Ovary (tissue), 9 donors: Measurements from ENCODE around the gene KLHL25. TPM values are rescaled to one million over a fixed set of nuclear protein-coding genes. Genes with fewer than 3 reads are reported as not detected.

Source experiments
- DNase-seq, 5 donors: peaks; one replicate each; pipeline ENCODE4 v3.0.0-alpha.2; 2019 to 2020
- H3K27ac ChIP-seq, 2 donors: fragments of 200-600 bp; one replicate each; pipeline versions ENCODE4 v1.5.1 to v1.8.0; 2019 to 2022
- H3K27me3 ChIP-seq: fragments of 200-600 bp; one replicate; pipeline ENCODE4 v1.8.0; 2022
- H3K36me3 ChIP-seq: fragments of 200-600 bp; sonication (generic); one replicate; pipeline ENCODE4 v1.5.1; 2019
- H3K4me1 ChIP-seq: one replicate; pipeline ENCODE4 v1.8.1; 2013; ENCODE audit warnings: mild to moderate bottlenecking, moderate library complexity; ENCODE audit not compliant: insufficient read depth
- H3K4me3 ChIP-seq: fragments of 200-600 bp; sonication (generic); one replicate; pipeline ENCODE4 v1.5.1; 2017
- H3K9me3 ChIP-seq, 2 donors: fragments of 200-600 bp in 1 of 2; sonication (generic) in 1 of 2; one replicate each; pipeline versions ENCODE4 v1.5.1 to v1.8.1; 2013 to 2019; ENCODE audit warnings: mild to moderate bottlenecking in 1 of 2, moderate library complexity in 1 of 2
- EP300 ChIP-seq: sonication (generic); formaldehyde crosslinking; IDR thresholded peaks from one replicate; pipeline ENCODE4 v1.6.1; 2017; ENCODE audit warnings: antibody characterized with exemption
- POLR2A ChIP-seq: fragments of 450-650 bp; IDR thresholded peaks from one replicate; pipeline ENCODE4 v1.6.1; 2017; ENCODE audit warnings: antibody characterized with exemption, mild to moderate bottlenecking, moderate library complexity
- WGBS, 3 donors: extraction: QIAGEN DNeasy Blood & Tissue Kit in 1 of 3; methylation state at CpG; one replicate each; pipeline versions ENCODE4 v1.1.5 to v1.1.7; 2013 to 2017; 5-methylcytosine and 5-hydroxymethylcytosine counted together
- intact Hi-C, 4 donors: fragments of 100-400 bp; cut with DNase I; formaldehyde crosslinking; loops; one replicate each; pipeline versions ENCODE4 v1.11.0 to v1.15.1; 2022 to 2023
- polyA plus RNA-seq, 2 donors: library from polyadenylated mRNA; stranded (reverse); fragments of 200-250 nt in 1 of 2; fragments of 350-450 nt in 1 of 2; fragmentation: Illumina TruSeq in 1 of 2; extraction: RNeasy Lipid Tissue Mini Kit (QIAGEN cat#74804) in 1 of 2; gene quantifications; one replicate each; pipeline ENCODE4 v1.2.3, GENCODE V29; 2013 to 2014
- total RNA-seq, 7 donors: library from RNA; depleted of rRNA in 2 of 7; stranded (reverse); fragments of >200 nt in 2 of 7; fragmentation: NEBNext Ultra II Directional in 3 of 7; extraction: Animal tissue kit (Norgen Biotek cat#: 25700) in 3 of 7; gene quantifications; one replicate each; pipeline versions ENCODE4 v1.1.0 to v1.2.4, GENCODE V29; 2016 to 2023
- TF ChIP-seq, protein P1 (sequence below), 3 donors: fragments of 450-650 bp in 2 of 3; fragments of 200-600 bp in 1 of 3; IDR thresholded peaks; one replicate each; pipeline versions ENCODE4 v1.5.1 to v1.8.0; 2016 to 2022; ENCODE audit warnings: antibody characterized with exemption in 3 of 3, mild to moderate bottlenecking in 1 of 3
- donor health status: DM: no; HTN: no; CAD: no; lungs with moderate emphysema.
- donor health status: DM: no; HTN: no; CAD: no.
- donor health status: Bipolar disorder and iron deficiency.
- donor health status: DM: yes; HTN: yes; CAD: no.
- donor health status: DM: no; HTN: no; CAD: no.
- donor health status: DM: yes; HTN: yes; CAD: no.

Gene KLHL25
- total and polyA plus RNA-seq, 9 donors = 0.58 to 9.6 (median 5.8) TPM

DNA sequence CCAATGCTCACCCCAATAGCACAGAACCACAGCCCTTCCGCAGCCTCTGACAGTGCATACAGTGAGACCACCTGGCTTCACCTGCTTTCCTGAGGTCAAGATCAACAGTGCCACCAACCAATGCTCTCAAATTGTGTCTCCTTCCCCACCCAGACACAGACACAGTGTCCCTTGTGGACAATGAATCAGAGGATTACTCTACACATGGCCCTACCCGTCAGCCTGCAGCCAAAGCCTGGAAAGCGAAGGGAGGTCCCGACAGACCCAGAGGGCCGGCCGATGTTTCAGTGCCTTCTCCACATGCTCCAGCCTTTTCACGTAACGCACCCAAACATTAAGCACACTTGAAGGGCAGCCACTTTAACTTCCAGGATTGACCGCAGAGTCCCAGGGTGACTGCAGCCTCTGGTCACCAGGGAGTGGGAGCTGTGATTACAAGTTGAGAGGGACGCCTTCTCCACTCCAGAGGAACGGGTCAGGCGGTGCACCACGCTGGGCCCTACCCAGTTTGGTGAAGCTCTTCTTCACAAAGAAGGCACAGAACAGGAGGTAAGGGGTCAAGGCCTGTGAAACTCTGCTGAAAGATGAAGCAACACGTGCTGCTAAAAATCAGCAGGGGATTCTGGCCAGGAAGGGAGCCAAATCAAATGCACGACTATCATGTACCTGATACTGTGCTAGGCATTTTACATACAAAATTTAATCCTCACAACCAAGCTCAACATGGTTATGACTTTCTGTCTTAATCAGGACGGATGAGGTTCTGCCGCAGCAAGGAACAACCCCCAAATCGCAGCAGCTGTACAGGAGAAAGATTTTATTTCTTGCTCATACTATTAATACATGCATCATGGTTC is 17.2 kb downstream of the KLHL25 start:
- Histone ChIP-seq H3K4me1 (peaks cover 5% of the 10 kb centered on the region), H3K4me3 (no peak overlapping the region), H3K9me3 (no peaks in the 10 kb centered on the region), H3K27me3 (no peaks in the 10 kb centered on the region), H3K27ac (no peak overlapping the region), H3K36me3 (no peaks in the 10 kb centered on the region)
- DNase-seq = no peak
- TF ChIP-seq EP300 (no peak), POLR2A (no peak)
- TF ChIP-seq, protein P1, sequence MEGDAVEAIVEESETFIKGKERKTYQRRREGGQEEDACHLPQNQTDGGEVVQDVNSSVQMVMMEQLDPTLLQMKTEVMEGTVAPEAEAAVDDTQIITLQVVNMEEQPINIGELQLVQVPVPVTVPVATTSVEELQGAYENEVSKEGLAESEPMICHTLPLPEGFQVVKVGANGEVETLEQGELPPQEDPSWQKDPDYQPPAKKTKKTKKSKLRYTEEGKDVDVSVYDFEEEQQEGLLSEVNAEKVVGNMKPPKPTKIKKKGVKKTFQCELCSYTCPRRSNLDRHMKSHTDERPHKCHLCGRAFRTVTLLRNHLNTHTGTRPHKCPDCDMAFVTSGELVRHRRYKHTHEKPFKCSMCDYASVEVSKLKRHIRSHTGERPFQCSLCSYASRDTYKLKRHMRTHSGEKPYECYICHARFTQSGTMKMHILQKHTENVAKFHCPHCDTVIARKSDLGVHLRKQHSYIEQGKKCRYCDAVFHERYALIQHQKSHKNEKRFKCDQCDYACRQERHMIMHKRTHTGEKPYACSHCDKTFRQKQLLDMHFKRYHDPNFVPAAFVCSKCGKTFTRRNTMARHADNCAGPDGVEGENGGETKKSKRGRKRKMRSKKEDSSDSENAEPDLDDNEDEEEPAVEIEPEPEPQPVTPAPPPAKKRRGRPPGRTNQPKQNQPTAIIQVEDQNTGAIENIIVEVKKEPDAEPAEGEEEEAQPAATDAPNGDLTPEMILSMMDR (IDR thresholded peaks at IDR 0.05) = no peak
- WGBS, 3 donors = 85 to 90% (median 87%) methylated on average over 18 of the region's 18 CpGs
- intact Hi-C loops = no loop called here

DNA sequence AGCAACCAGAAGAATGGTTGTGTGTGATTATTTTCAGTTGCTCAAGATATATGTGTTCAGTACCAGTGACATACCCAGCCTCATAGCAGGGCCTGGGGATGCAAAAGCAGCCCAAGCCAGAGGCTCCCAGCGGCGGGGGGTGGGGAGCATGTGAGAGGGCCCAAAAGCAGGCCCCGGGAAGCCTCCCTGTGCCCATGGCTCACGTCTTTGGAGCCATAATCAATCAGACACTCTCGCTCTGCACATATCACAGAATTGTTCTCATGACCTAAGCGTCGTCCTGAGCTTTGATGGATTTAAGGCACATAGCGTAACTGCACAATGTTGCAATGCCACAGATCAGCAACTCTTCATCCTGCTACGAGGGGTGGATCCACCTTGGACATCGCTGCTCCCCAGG is 20.8 kb downstream of the KLHL25 start:
- intact Hi-C loops = no loop called here
- Histone ChIP-seq H3K9me3 (no peaks in the 10 kb centered on the region), H3K4me1 (peaks cover 20% of the 10 kb centered on the region), H3K27ac (no peak overlapping the region), H3K36me3 (no peaks in the 10 kb centered on the region), H3K4me3 (no peak overlapping the region), H3K27me3 (no peaks in the 10 kb centered on the region)
- no peak for TF ChIP-seq EP300
- TF ChIP-seq, protein P1 (IDR thresholded peaks at IDR 0.05) = no peak
- no peak for TF ChIP-seq POLR2A
- 91 to 96% (median 96%) methylated on average over 10 of the region's 10 CpGs for WGBS, 3 donors
- DNase-seq = no peak

GRCh38 chr15:85773249-85773648 is 21.5 kb downstream of the KLHL25 start:
- WGBS, 3 donors = 93 to 95% (median 95%) methylated on average over 12 of the region's 12 CpGs
- H3K27ac ChIP-seq = no peak overlapping the region
- DNase-seq = no peak

GRCh38 chr15:85772668-85773067 is 22.1 kb downstream of the KLHL25 start:
- Histone ChIP-seq H3K36me3 (no peaks in the 10 kb centered on the region), H3K27ac (peak overlapping the region in 1 of 2 donors; percentile 65), H3K4me1 (peaks cover 20% of the 10 kb centered on the region), H3K27me3 (no peaks in the 10 kb centered on the region), H3K4me3 (no peak overlapping the region), H3K9me3 (no peaks in the 10 kb centered on the region)
- intact Hi-C loops = no loop called here
- 93 to 97% (median 95%) methylated on average over 9 of the region's 9 CpGs for WGBS, 3 donors
- DNase-seq = no peak
- TF ChIP-seq EP300 = no peak
- TF ChIP-seq, protein P1 (IDR thresholded peaks at IDR 0.05) = no peak
- TF ChIP-seq POLR2A = no peak

More at GRCh38 chr15:85773249-85773648, 21.5 kb downstream of the KLHL25 start:
- TF ChIP-seq, protein P1 (IDR thresholded peaks at IDR 0.05) = no peak
- no peak for TF ChIP-seq POLR2A
- no peak for TF ChIP-seq EP300
- H3K4me1 ChIP-seq = peaks cover 20% of the 10 kb centered on the region
- no peaks in the 10 kb centered on the region for H3K9me3 ChIP-seq
- intact Hi-C loops = no loop called here
- H3K27me3 ChIP-seq = no peaks in the 10 kb centered on the region
- H3K36me3 ChIP-seq = no peaks in the 10 kb centered on the region
- no peak overlapping the region for H3K4me3 ChIP-seq
